Stimulated activated CD4-positive, alpha-beta T cell treated with anti-CD3 and anti-CD28 coated beads, Interleukin-2, amount 100 ng/mL, for 4 hours (primary cell): ENCODE results near the gene USP7.

Source experiments
- DNase-seq: peaks from one replicate; pipeline ENCODE4 v3.0.0-alpha.2; 2020; ENCODE audit warnings: low read depth

Gene USP7

DNA sequence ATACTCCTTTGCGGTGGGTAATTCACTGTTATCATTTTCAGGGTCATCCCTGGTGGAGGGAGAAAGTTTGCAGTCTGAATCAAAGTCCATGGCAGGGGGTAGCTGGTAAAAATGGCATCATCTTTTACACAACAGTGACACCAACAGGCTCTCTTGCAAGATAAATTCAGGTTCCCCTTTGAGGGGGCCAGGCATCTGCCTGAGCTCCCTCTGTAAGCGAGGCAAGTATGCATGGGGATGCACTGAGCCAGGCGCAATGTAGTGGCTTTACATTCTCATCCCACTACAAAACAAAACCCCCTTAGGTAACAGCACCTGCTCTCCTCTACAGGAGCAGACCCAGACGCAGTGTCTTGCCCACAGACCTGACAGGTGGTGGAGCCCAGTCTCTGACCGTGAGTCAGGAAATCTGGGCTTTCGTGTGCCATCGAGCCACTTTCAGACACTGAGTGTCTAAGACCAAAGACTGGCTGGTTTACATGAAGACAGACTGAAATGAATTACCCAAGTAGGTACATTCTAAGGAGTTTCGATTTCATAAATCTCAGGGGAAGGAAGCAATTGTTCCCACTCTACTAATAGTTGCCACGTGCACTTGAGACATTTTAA is 63.9 kb downstream of the USP7 start:
- DNase-seq, result no peak

DNA sequence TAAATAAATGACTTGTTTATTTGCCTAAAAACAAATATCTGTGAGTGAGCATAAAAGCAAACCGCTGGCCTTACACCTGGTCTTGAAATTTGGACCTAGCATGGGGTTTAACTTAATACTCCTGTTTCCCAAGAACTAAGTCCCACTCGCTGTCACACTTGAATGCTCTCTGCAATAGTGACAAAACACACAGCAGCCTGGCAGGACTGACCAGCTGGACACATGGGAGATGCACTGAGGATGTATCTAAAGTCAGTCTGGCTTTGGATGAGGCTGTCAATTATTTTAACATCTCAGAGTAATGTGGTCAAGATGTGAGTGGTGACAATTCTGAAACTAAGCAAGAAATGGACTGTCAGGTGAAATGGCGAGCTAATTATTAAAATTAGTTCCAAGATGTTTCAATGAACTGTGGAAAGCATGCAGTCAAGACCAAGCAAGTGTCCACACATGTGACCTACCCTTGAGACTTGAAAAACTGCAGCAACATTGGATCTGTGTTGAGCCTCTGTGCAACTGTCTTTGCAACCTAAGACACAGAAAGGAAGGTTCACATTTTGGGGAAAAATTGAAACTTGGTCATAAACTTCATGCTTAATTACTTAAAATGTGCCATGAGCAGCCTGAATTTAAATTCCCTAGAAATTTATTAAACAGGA is 64.9 kb downstream of the USP7 start:
- DNase-seq, result no peak

DNA sequence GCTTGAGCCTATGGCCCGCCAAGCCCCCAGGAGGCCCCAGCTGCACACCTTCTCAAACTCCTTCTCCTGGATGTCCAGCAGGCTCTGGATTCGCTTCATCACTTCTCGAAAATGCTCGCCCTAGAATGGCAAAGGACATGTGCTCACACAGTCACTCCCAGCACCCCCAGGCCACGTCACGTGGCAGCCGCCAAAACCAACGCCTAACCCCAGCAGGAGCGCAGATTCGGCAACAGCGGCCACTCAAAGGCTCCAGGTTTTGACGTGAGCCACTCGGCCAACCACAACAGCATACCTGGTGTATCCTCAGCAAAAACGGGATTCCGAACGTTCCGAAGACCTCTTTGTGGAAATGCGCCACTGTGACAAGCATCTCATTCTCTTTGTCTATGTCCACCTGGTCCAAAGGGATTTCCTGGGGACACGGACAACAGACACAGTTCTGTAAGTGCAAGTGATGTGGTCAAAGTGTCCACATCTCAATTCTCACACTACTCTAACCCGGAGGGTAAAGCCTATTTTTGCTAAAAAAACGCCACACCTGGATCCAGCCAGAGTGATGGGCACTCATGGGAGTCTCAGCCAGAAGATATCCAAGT is 68.9 kb downstream of the USP7 start:
- DNase-seq, result no peak

- DNase-seq, result no peak
Measured at GRCh38 chr16:8893976-8894690, 69.6 kb downstream of the USP7 start.

DNA sequence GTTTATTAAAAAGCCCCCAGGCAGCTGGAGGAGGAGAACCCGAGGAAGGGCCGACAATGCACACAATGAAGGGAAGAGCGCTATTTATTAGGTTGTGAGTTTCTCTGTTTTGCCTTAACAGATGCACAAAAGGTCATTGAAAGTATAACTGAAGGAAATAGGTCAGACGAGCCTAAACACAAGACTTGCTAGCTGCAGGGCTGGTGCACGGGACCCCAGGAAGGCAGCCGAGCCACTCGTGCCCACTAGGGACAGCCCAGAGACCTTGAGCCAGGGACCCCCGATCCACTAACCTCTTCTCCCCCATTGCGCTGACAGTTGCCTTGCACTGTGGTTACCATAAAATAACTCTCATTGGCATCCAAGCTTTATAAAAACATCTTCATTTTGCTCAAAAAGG is 70.3 kb downstream of the USP7 start:
- DNase-seq, result no peak

DNA sequence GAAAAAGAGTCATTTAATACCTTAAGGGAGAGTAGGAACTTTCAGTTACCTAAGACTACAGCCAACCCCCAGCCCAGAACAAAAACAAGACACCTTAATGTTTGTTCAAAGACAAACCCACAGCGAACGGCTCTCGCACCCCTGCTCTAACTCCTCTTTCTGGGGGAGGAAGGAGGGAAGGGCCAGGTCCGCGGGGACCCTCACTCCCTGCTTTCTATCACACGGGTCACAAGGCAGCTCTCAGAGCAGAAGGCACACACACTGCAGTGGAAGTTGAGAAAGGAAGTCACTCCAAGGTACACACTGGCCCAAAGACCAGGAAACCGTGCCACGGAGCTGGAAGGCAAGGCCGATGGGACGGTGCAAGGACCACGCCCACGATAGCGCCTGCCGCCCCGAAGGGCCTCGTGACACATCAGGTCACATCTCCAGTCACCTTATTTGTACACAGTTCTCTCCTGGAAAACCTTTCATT is 71.6 kb downstream of the USP7 start:
- DNase-seq, result no peak

DNA sequence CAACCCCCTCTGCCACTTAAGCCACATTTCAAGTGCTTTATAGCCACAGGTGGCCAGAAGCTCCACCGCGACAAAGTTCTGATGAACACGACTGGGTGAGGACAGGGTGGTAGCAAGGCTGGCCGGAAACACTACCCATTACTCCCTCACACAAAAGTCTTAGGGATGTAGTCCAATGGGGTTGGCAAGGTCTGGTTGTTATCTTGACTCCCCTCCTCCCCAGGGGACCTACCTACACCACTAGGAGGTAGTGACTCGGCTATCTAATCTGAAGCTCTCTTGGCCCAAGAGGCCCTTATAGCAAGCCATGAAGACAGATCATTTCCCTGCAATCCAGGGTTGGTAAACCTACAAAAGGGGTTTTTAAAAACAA is 73.2 kb downstream of the USP7 start:
- no peak for DNase-seq

GRCh38 chr16:8889893-8890548 is 73.7 kb downstream of the USP7 start:
- DNase-seq, result no peak

DNA sequence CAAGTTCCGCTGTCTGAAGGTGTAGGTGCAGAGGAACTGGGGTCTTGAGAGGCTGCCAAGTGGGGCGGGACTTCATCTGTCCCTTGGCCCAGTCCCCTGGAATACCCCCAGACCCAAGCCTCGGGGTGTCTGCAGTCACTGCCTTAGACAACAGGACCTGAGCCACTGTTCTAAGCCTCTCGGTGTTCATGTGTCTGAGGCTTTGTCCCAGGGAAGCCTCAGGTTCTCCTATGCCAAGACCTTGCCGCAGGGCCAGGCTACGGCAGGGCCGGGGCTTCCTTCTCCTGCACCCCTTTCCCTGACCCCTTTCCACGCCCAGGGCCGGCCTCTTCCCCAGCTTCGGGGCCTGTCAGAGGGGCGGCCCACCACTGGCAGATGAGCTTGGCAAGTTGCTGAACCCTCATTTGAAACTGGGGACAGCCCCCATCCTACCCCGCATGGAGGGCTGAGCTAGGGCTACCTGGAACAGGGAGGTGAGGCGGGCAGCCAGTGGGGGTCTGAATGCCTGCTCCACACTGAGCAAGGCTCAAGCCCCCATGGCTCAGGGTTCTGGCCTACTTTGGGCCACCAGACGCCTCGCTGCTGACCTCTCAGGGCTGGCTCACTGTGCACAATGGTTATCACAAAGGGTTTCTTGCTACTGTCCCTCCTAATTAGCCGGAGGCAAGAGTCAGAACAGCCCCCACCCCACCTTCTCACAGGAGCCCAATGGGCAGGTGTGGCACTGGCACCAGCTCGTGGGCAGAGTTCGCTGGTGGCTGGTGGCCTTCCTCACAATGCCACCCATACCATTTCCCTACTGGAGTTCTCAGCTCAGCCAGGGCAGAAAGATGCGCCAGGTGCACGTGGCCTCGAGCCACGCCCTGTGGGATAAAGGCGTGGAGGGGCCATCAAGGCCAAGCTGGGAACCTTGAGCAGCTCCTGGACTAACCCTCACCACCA is 74.5 kb downstream of the USP7 start:
- DNase-seq, result no peak

GRCh38 chr16:8887952-8888560 is 75.7 kb downstream of the USP7 start:
- no peak for DNase-seq

- no peak for DNase-seq
Measured at GRCh38 chr16:8887431-8887765, 76.3 kb downstream of the USP7 start.

- no peak for DNase-seq
Measured at GRCh38 chr16:8886593-8887430, 76.9 kb downstream of the USP7 start.

GRCh38 chr16:8885674-8886592 is 77.8 kb downstream of the USP7 start:
- DNase-seq, result no peak

DNA sequence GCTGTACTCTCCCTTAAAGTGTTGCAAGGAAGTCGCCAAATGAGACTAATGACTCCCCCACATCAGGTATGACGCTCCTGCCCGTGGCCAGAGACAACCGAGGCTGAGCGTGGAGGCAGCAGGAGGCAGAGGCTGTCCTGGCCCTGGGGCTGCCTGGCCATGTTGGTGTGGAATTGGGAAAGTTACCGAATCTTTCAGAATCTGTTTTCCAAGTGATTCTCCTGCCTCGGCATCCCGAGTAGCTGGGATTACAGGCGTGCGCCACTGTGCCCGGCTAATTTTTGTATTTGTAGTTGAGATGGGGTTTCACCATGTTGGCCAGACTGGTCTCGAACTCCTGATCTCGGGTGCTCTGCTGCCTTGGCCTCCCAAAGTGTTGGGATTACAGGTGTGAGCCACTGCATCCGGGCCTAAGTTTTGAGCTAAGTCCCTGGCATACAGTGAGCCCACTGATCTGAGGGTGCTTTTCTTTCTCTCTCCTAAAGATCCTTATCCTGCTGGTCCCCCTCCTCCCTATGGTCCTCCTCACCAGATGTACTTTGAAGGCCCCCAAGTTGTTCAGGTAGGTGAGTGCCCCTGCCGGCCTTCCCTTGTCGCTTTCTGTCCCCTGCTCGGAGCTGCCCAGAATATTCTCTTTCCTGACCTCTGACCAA is 80.9 kb downstream of the USP7 start:
- no peak for DNase-seq

DNA sequence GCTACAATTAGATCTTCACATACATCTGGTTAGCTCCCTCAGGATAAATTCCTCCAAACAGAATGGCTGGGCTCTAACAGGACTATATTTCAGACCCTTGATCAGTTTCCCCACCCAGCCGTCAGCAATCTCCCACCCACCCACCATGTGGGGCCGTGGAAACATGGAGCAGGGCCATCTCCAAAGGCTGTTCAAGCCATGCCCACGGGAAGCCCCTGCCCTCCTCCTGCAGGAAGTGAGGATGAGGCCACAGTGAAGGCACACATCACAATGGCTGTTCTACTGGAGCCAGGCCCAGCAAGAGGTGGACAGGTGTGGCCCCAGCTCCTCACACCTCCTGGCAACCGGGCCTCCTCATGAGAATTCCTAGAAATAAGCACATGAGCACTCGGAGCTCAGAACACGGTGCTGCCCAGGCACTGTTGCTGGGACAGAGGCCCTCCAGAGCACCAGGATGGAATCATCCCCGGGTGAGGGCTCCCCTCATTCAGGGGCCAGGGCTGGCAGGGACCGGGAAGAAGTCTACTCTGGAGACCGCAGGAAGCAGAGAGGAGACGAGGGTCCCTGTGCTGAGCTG is 81.6 kb downstream of the USP7 start, which contains the start of gene LITAFD:
Gene LITAFD (plus strand): TSS at position 311 of the 577 bp plus-strand sequence. CDS start 2,005 bp downstream, outside the sequence.
- no peak for DNase-seq

- DNase-seq, result no peak
Measured at GRCh38 chr16:8880839-8881510, 82.7 kb downstream of the USP7 start.

DNA sequence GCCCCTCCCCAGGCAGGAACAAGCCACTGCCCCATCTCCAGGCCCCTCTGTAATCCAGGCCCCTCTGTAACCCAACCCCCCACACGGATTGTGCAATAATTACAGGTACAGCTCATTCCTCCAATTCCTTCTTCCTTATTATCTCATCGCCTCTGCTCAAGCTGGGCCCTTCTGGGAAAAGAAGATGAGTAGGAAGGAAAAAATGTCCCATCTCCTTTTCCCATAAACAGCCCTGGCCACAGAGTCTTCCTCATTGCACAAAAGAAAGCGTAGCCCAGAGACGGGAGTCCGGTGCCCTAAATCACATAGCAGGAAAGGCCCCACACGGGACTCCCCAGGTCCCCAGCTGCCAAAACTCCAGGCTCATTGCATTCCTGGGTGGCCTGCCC is 85.2 kb downstream of the USP7 start:
- no peak for DNase-seq
